GM12801 (cell line): Measurements from ENCODE around the gene RNASE11.

Experiments used
- CTCF ChIP-seq: IDR thresholded peaks from one replicate; pipeline ENCODE4 v1.5.1; 2011; ENCODE audit warnings: control low read depth; ENCODE audit not compliant: insufficient read length; ENCODE audit errors: extremely low read depth

The RNASE11 gene

GRCh38 chr14:20550926-20551325, 36.9 kb downstream of the RNASE11 start:
- no peak for TF ChIP-seq CTCF

DNA sequence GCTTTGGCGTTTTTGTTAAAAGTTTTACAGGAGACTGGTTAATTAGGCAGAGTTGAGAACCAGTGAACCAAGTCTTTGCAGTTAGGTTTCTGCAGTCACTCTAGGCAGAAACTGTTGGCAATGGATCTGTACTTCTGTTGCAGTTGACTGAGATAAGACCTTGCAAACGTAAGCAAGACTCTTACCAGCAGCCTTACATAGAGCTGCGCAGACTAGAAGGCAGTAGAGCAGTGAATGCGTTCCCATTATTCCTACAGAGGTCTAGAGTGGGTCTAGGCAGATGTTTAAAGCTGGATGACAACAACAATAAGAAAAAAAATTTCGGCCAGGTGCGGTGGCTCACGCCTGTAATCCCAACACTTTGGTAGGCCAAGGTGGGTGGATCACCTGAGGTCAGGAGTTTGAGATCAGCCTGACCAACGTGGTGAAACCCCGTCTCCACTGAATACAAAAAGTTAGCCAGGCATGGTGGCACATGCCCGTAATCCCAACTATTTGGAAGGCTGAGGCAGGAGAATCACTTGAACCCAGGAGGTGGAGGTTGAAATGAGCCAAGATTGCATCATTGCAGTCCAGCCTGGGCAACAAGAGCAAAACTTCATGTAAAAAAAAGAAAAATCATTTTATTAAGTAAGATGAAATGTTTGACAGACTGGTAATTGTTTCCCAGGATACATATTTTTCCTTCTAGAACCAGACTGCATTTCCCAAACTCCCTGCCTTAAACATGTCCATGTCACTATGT, 39.2 kb downstream of the RNASE11 start:
- no peak for TF ChIP-seq CTCF

GRCh38 chr14:20546877-20547276, 40.9 kb downstream of the RNASE11 start:
- no peak for TF ChIP-seq CTCF

DNA sequence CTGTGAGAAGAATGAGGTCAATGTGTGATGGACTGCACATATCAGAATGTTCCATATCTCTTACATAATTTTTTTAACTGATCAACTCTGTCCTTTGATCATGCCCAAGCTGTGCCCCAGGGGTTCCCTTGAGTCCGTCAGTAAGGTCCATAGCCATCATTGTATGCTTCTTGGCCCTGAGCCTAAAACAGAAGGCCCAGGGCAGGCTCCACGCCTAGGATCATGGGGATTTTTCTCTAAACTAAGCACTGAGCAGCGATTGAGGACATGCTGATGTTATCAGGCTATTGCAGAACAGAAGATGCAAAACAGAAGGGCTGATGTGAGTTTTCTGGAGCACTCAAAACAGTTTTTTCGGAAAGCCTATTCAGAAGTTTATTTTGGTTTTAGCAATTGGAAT, 47.9 kb downstream of the RNASE11 start:
- no peak for TF ChIP-seq CTCF
